ENCODE results near the gene EXT2. TPM values are rescaled to one million over a fixed set of nuclear protein-coding genes. Genes with fewer than 3 reads are reported as not detected.

EXT2 gene
- total and polyA plus RNA-seq, 2 donors (not counting 1 experiment from before 2014, with no cell fraction given) = 114 to 177 TPM

- Histone ChIP-seq H3K4me1 (ENCODE audit: control insufficient read depth, extremely low read depth, insufficient read depth, low read length) (no peaks in the 10 kb centered on the region), H3K79me2 (ENCODE audit: control insufficient read depth, insufficient read depth, low read length) (no peaks in the 10 kb centered on the region), H3K27me3 (ENCODE audit: control insufficient read depth, insufficient read depth, low read length) (no peaks in the 10 kb centered on the region), H3K4me3 (replicated peaks in 1 of 4; ENCODE audit: control extremely low read depth in 1 of 4, insufficient read depth in 1 of 4, low read depth in 3 of 4, low read length in 4 of 4) (no peak overlapping the region), H3K9ac (ENCODE audit: insufficient read depth, low read length) (no peak overlapping the region), H4K20me1 (ENCODE audit: control insufficient read depth, extremely low read depth, insufficient read depth, low read length) (no peaks in the 10 kb centered on the region), H2AFZ (ENCODE audit: low read length) (no peak overlapping the region), H3K36me3 (ENCODE audit: control insufficient read depth, insufficient read depth, low read length) (no peaks in the 10 kb centered on the region), H3K27ac (ENCODE audit: insufficient read depth, low read length) (no peak overlapping the region), H3K9me3 (ENCODE audit: control insufficient read depth, insufficient read depth, low read depth, low read length) (no peaks in the 10 kb centered on the region), H3K4me2 (ENCODE audit: extremely low read depth, insufficient read depth, low read length) (no peak overlapping the region)
- DNase-seq (ENCODE audit: low read depth in 2 of 2) = no peak
- TF ChIP-seq CTCF (conservative IDR thresholded peaks at IDR 0.05 in 1 of 2, IDR thresholded peaks at IDR 0.05 in 1 of 2; ENCODE audit: low read depth in 1 of 2, low read length in 2 of 2) = no peak
- TF ChIP-seq EZH2 (IDR thresholded peaks at IDR 0.05; ENCODE audit: low read length, missing control alignments) = no peak
Measured at GRCh38 chr11:44286911-44287310, 191.4 kb downstream of the EXT2 start.

DNA sequence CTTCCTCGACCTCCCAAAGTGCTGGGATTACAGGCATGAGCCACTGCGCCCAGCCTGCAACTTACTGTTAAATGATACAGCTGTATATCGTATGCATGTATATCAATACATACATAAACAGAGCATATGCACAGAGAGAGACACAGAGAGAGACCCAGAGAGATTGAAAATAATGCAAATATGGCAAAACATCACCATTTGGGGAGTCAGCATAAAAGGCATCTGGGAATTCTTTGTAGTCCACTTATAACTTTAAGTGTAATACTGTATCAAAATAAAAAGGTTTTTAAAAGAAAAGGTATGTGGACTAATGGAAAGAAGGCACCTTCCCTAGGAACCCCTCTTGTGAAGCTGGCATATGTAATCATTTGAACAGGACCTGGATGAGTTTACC is 192.7 kb downstream of the EXT2 start:
- no peak overlapping the region for H2AFZ ChIP-seq (ENCODE audit: low read length)
- H3K27ac ChIP-seq (ENCODE audit: insufficient read depth, low read length) = no peak overlapping the region
- no peak overlapping the region for H3K9ac ChIP-seq (ENCODE audit: insufficient read depth, low read length)
- H3K79me2 ChIP-seq (ENCODE audit: control insufficient read depth, insufficient read depth, low read length) = no peaks in the 10 kb centered on the region
- no peak overlapping the region for H3K4me2 ChIP-seq (ENCODE audit: extremely low read depth, insufficient read depth, low read length)
- TF ChIP-seq EZH2 (IDR thresholded peaks at IDR 0.05; ENCODE audit: low read length, missing control alignments) (no peak), CTCF (conservative IDR thresholded peaks at IDR 0.05 in 1 of 2, IDR thresholded peaks at IDR 0.05 in 1 of 2; ENCODE audit: low read depth in 1 of 2, low read length in 2 of 2) (no peak)
- H3K36me3 ChIP-seq (ENCODE audit: control insufficient read depth, insufficient read depth, low read length) = no peaks in the 10 kb centered on the region
- no peaks in the 10 kb centered on the region for H3K4me1 ChIP-seq (ENCODE audit: control insufficient read depth, extremely low read depth, insufficient read depth, low read length)
- H4K20me1 ChIP-seq (ENCODE audit: control insufficient read depth, extremely low read depth, insufficient read depth, low read length) = no peaks in the 10 kb centered on the region
- no peak overlapping the region for H3K4me3 ChIP-seq (replicated peaks in 1 of 4; ENCODE audit: control extremely low read depth in 1 of 4, insufficient read depth in 1 of 4, low read depth in 3 of 4, low read length in 4 of 4)
- H3K27me3 ChIP-seq (ENCODE audit: control insufficient read depth, insufficient read depth, low read length) = no peaks in the 10 kb centered on the region
- no peak for DNase-seq (ENCODE audit: low read depth in 2 of 2)
- no peaks in the 10 kb centered on the region for H3K9me3 ChIP-seq (ENCODE audit: control insufficient read depth, insufficient read depth, low read depth, low read length)

GRCh38 chr11:44290208-44290607 is 194.7 kb downstream of the EXT2 start:
- H2AFZ ChIP-seq (ENCODE audit: low read length) = no peak overlapping the region
- H3K4me3 ChIP-seq (replicated peaks in 1 of 4; ENCODE audit: control extremely low read depth in 1 of 4, insufficient read depth in 1 of 4, low read depth in 3 of 4, low read length in 4 of 4) = no peak overlapping the region
- H3K79me2 ChIP-seq (ENCODE audit: control insufficient read depth, insufficient read depth, low read length) = no peaks in the 10 kb centered on the region
- H3K9ac ChIP-seq (ENCODE audit: insufficient read depth, low read length) = no peak overlapping the region
- H3K4me2 ChIP-seq (ENCODE audit: extremely low read depth, insufficient read depth, low read length) = no peak overlapping the region
- H3K4me1 ChIP-seq (ENCODE audit: control insufficient read depth, extremely low read depth, insufficient read depth, low read length) = no peaks in the 10 kb centered on the region
- no peaks in the 10 kb centered on the region for H3K27me3 ChIP-seq (ENCODE audit: control insufficient read depth, insufficient read depth, low read length)
- no peaks in the 10 kb centered on the region for H3K9me3 ChIP-seq (ENCODE audit: control insufficient read depth, insufficient read depth, low read depth, low read length)
- no peak overlapping the region for H3K27ac ChIP-seq (ENCODE audit: insufficient read depth, low read length)
- peak in 1 of 2 donors; percentile 26 for DNase-seq (ENCODE audit: low read depth in 2 of 2)
- no peak for TF ChIP-seq EZH2 (IDR thresholded peaks at IDR 0.05; ENCODE audit: low read length, missing control alignments)
- no peak for TF ChIP-seq CTCF (conservative IDR thresholded peaks at IDR 0.05 in 1 of 2, IDR thresholded peaks at IDR 0.05 in 1 of 2; ENCODE audit: low read depth in 1 of 2, low read length in 2 of 2)
- no peaks in the 10 kb centered on the region for H3K36me3 ChIP-seq (ENCODE audit: control insufficient read depth, insufficient read depth, low read length)
- H4K20me1 ChIP-seq (ENCODE audit: control insufficient read depth, extremely low read depth, insufficient read depth, low read length) = no peaks in the 10 kb centered on the region

Other genes with a start within 250 kb of the EXT2 start
- 31.6 and 39.0 TPM in 2 replicates for gene ALKBH3, start 214.8 kb upstream of the EXT2 start, total RNA-seq
- 49.5 and 56.1 TPM in 2 replicates for gene ALKBH3, start 214.8 kb upstream of the EXT2 start, polyA plus RNA-seq
- 5.6 and 8.4 TPM in 2 replicates for gene C11orf96, start 153.0 kb upstream of the EXT2 start, total RNA-seq
- 0.80 and 2.5 TPM in 2 replicates for gene C11orf96, start 153.0 kb upstream of the EXT2 start, polyA plus RNA-seq
- gene ACCSL, start 47.7 kb upstream of the EXT2 start, total RNA-seq = not detected in 2 replicates
- gene ACCSL, start 47.7 kb upstream of the EXT2 start, polyA plus RNA-seq = not detected in 2 replicates
- gene ACCS, start 29.4 kb upstream of the EXT2 start, total RNA-seq = 8.2 and 14.2 TPM in 2 replicates
- 3.6 and 13.7 TPM in 2 replicates for gene ACCS, start 29.4 kb upstream of the EXT2 start, polyA plus RNA-seq
- not detected in 2 replicates for gene ALX4, start 214.5 kb downstream of the EXT2 start, total RNA-seq
- gene ALX4, start 214.5 kb downstream of the EXT2 start, polyA plus RNA-seq = not detected in 2 replicates